Measurements from ENCODE around the gene DEFB132.

GRCh38 chr20:297925-298775 is 40.6 kb downstream of the DEFB132 start:
- TF ChIP-seq ZNF8 (CRISPR knock-in tag; IDR thresholded peaks at IDR 0.05) (no peak), ZNF565 (CRISPR knock-in tag; conservative IDR thresholded peaks at IDR 0.05; ENCODE audit: low read depth) (no peak), TSHZ2 (CRISPR knock-in tag; IDR thresholded peaks at IDR 0.05) (no peak)

Data from SK-N-SH treated with all-trans-retinoic acid at 6 μM for 48 hours (cell line).